GM12878 (cell line): ENCODE data around the gene MGARP. TPM values are rescaled to one million over a fixed set of nuclear protein-coding genes. Genes with fewer than 3 reads are reported as not detected.
A peak's percentile ranks its signal among the peaks of the same experiment; 100 is the strongest.

ENCODE experiments used
- ATF3 ChIP-seq: IDR thresholded peaks from 2 replicates; pipeline ENCODE4 v1.6.1; 2011; ENCODE audit warnings: low read depth, mild to moderate bottlenecking, low read length, moderate library complexity, borderline replicate concordance; ENCODE audit errors: extremely low read depth
- ATF7 ChIP-seq: fragments of 450-650 bp; IDR thresholded peaks from 2 replicates; pipeline ENCODE4 v1.6.1; 2016; ENCODE audit warnings: low read depth, mild to moderate bottlenecking
- BHLHE40 ChIP-seq, 2 experiments: fragments of 450-650 bp in 1 of 2; IDR thresholded peaks; 2 replicates each; pipeline ENCODE4 v1.6.1; 2011 to 2017; ENCODE audit warnings: low read depth in 2 of 2, borderline replicate concordance in 1 of 2, improper control_type of control experiment in 1 of 2, low read length in 1 of 2, mild to moderate bottlenecking in 1 of 2
- CREM ChIP-seq: IDR thresholded peaks from 2 replicates; pipeline ENCODE4 v1.6.1; 2014; ENCODE audit warnings: antibody characterized with exemption, low read depth
- EED ChIP-seq: sonication (generic); IDR thresholded peaks from 2 replicates; pipeline ENCODE4 v1.6.1; 2016; ENCODE audit warnings: antibody characterized with exemption, low read depth
- NFYB ChIP-seq: IDR thresholded peaks from 2 replicates; pipeline ENCODE4 v1.6.1; 2011; ENCODE audit warnings: low read depth, mild to moderate bottlenecking, low read length, improper control_type of control experiment, moderate library complexity; ENCODE audit not compliant: insufficient read depth
- NRF1 ChIP-seq: conservative IDR thresholded peaks from 2 replicates; pipeline ENCODE4 v1.6.1; 2011; ENCODE audit warnings: mild to moderate bottlenecking, low read depth, low read length, improper control_type of control experiment
- POLR2A ChIP-seq: IDR thresholded peaks from 2 replicates; pipeline ENCODE4 v1.6.1; 2011; ENCODE audit warnings: low read depth, mild to moderate bottlenecking, low read length
- SRF ChIP-seq, 2 experiments: IDR thresholded peaks; 2 replicates each; pipeline ENCODE4 v1.6.1; 2011; ENCODE audit warnings: low read depth in 2 of 2, low read length in 2 of 2, mild to moderate bottlenecking in 1 of 2, moderate library complexity in 1 of 2
- USF2 ChIP-seq: IDR thresholded peaks from 2 replicates; pipeline ENCODE4 v1.6.1; 2011; ENCODE audit warnings: low read depth, low read length, improper control_type of control experiment, borderline replicate concordance
- ZBED1 ChIP-seq: IDR thresholded peaks from 2 replicates; pipeline ENCODE4 v1.6.1; 2016; ENCODE audit warnings: borderline replicate concordance
- ZBTB11 ChIP-seq: fragments of 450-650 bp; formaldehyde crosslinking; IDR thresholded peaks from 2 replicates; pipeline ENCODE4 v1.5.0; 2022; ENCODE audit warnings: mild to moderate bottlenecking, missing genetic modification characterization
- ZNF384 ChIP-seq: IDR thresholded peaks from 2 replicates; pipeline ENCODE4 v1.6.1; 2012; ENCODE audit warnings: low read depth, mild to moderate bottlenecking, low read length, improper control_type of control experiment, borderline replicate concordance
- polyA plus RNA-seq, 11 experiments: library from polyadenylated mRNA; depleted of rRNA in 4 of 11; unstranded in 6 of 11; stranded (reverse) in 5 of 11; fragments of >200 nt; fragmentation: Nextera tagmentation in 4 of 11; fragmentation: Illumina TruSeq in 1 of 11; extraction: Ambion mirVana in 4 of 11; extraction: Trizol in 1 of 11; gene quantifications; 1 replicate in 1 of 11; 2 replicates in 10 of 11; pipeline versions ENCODE4 v1.2.1 to v1.2.3, GENCODE V29; 2011 to 2016; ENCODE audit warnings: inconsistent platforms in 2 of 11, missing spikeins in 2 of 11, low read depth in 1 of 11
- total RNA-seq, 4 experiments: library from RNA; depleted of rRNA in 3 of 4; stranded (reverse); fragments of >200 nt in 3 of 4; fragmentation: Illumina TruSeq in 1 of 4; extraction: Trizol in 1 of 4; gene quantifications; 2 replicates each; pipeline versions ENCODE4 v1.2.1 to v1.2.3, GENCODE V29; 2013 to 2021
- TF ChIP-seq, protein P1 (sequence below): fragments of 450-650 bp; IDR thresholded peaks from 2 replicates; pipeline ENCODE4 v1.6.1; 2017; ENCODE audit warnings: mild to moderate bottlenecking, moderate library complexity
- TF ChIP-seq, protein P2 (sequence below): IDR thresholded peaks from 2 replicates; pipeline ENCODE4 v1.6.1; 2011; ENCODE audit warnings: borderline replicate concordance, low read depth, mild to moderate bottlenecking, moderate library complexity, mixed read lengths, low read length; ENCODE audit not compliant: insufficient read depth; ENCODE audit errors: extremely low read length
- TF ChIP-seq, protein P3 (sequence below), 3 experiments: IDR thresholded peaks in 2 of 3; conservative IDR thresholded peaks in 1 of 3; 2 replicates each; pipeline ENCODE4 v1.5.1; 2011; ENCODE audit warnings: low read depth in 3 of 3, low read length in 3 of 3, mild to moderate bottlenecking in 3 of 3, control low read depth in 2 of 3, moderate library complexity in 2 of 3, inconsistent platforms in 1 of 3, mixed read lengths in 1 of 3; ENCODE audit not compliant: control insufficient read depth in 2 of 3, insufficient read depth in 1 of 3; ENCODE audit errors: extremely low read depth in 1 of 3

MGARP gene
- total and polyA plus RNA-seq, 10 of the 15 experiments (the other 5 are each of a cell fraction or from before 2014, with no cell fraction given), result 0.04 to 0.23 (median 0.08) TPM; not detected in 7

- TF ChIP-seq, protein P1, sequence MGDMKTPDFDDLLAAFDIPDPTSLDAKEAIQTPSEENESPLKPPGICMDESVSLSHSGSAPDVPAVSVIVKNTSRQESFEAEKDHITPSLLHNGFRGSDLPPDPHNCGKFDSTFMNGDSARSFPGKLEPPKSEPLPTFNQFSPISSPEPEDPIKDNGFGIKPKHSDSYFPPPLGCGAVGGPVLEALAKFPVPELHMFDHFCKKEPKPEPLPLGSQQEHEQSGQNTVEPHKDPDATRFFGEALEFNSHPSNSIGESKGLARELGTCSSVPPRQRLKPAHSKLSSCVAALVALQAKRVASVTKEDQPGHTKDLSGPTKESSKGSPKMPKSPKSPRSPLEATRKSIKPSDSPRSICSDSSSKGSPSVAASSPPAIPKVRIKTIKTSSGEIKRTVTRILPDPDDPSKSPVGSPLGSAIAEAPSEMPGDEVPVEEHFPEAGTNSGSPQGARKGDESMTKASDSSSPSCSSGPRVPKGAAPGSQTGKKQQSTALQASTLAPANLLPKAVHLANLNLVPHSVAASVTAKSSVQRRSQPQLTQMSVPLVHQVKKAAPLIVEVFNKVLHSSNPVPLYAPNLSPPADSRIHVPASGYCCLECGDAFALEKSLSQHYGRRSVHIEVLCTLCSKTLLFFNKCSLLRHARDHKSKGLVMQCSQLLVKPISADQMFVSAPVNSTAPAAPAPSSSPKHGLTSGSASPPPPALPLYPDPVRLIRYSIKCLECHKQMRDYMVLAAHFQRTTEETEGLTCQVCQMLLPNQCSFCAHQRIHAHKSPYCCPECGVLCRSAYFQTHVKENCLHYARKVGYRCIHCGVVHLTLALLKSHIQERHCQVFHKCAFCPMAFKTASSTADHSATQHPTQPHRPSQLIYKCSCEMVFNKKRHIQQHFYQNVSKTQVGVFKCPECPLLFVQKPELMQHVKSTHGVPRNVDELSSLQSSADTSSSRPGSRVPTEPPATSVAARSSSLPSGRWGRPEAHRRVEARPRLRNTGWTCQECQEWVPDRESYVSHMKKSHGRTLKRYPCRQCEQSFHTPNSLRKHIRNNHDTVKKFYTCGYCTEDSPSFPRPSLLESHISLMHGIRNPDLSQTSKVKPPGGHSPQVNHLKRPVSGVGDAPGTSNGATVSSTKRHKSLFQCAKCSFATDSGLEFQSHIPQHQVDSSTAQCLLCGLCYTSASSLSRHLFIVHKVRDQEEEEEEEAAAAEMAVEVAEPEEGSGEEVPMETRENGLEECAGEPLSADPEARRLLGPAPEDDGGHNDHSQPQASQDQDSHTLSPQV, result 0 out of 2 replicates have a peak, but pooled peaks have one; percentile 16
- TF ChIP-seq SRF (IDR thresholded peaks at IDR 0.05; ENCODE audit: low read depth in 2 of 2, low read length in 2 of 2) (no peak), NRF1 (no peak), ATF7 (no peak), ZNF384 (no peak), ZBED1 (no peak), POLR2A (peak; percentile 97), USF2 (no peak), EED (peak; percentile 48; the same call in 1 of the 2 replicates), NFYB (no peak), ATF3 (no peak), BHLHE40 (IDR thresholded peaks at IDR 0.05; ENCODE audit: borderline replicate concordance in 1 of 2, low read depth in 2 of 2, low read length in 1 of 2) (peak; percentile 27 to 46; a peak in 2 of 4 replicates), CREM (peak; percentile 59; the same call in 1 of the 2 replicates), ZBTB11 (CRISPR knock-in tag) (no peak)
- TF ChIP-seq, protein P2, sequence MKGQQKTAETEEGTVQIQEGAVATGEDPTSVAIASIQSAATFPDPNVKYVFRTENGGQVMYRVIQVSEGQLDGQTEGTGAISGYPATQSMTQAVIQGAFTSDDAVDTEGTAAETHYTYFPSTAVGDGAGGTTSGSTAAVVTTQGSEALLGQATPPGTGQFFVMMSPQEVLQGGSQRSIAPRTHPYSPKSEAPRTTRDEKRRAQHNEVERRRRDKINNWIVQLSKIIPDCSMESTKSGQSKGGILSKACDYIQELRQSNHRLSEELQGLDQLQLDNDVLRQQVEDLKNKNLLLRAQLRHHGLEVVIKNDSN, result no peak
- TF ChIP-seq, protein P3, sequence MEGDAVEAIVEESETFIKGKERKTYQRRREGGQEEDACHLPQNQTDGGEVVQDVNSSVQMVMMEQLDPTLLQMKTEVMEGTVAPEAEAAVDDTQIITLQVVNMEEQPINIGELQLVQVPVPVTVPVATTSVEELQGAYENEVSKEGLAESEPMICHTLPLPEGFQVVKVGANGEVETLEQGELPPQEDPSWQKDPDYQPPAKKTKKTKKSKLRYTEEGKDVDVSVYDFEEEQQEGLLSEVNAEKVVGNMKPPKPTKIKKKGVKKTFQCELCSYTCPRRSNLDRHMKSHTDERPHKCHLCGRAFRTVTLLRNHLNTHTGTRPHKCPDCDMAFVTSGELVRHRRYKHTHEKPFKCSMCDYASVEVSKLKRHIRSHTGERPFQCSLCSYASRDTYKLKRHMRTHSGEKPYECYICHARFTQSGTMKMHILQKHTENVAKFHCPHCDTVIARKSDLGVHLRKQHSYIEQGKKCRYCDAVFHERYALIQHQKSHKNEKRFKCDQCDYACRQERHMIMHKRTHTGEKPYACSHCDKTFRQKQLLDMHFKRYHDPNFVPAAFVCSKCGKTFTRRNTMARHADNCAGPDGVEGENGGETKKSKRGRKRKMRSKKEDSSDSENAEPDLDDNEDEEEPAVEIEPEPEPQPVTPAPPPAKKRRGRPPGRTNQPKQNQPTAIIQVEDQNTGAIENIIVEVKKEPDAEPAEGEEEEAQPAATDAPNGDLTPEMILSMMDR (IDR thresholded peaks at IDR 0.05 in 2 of 3, conservative IDR thresholded peaks at IDR 0.05 in 1 of 3; ENCODE audit: control insufficient read depth in 2 of 3, extremely low read depth in 1 of 3, insufficient read depth in 1 of 3, low read depth in 3 of 3, low read length in 3 of 3), result peak; percentile 92 to 98 (median 98)
These were observed 15.3 kb upstream of the MGARP start (continued) for GRCh38 chr4:139295206-139295941.
